D721Med (cell line): Measurements from ENCODE around the gene SEC22A.
"Not testable (repeated sequence)": the region's sequence is repeated elsewhere in the genome, so short reads cannot be mapped to it uniquely, and the experiment has no call there.

Experiments
- DNase-seq: peaks from one replicate; pipeline ENCODE4 v3.0.0; 2011; ENCODE audit warnings: low spot score; ENCODE audit not compliant: insufficient read length
- FAIRE-seq: peaks from 2 replicates; lab custom pipeline; 2011; peaks lifted over from hg19 to GRCh38; lab: Jason Lieb, UNC
- CTCF ChIP-seq: IDR thresholded peaks from 2 replicates; pipeline ENCODE4 v1.5.1; 2012; ENCODE audit warnings: mild to moderate bottlenecking, control low read depth; ENCODE audit not compliant: insufficient read depth; ENCODE audit errors: missing control alignments

SEC22A gene

GRCh38 chr3:123202451-123202850 lies 708 bp downstream of the SEC22A start:
- FAIRE-seq: no peak
- no peak for TF ChIP-seq CTCF
- DNase-seq: no peak

GRCh38 chr3:123218990-123219389 lies 17.2 kb downstream of the SEC22A start:
- FAIRE-seq: no peak
- no peak for DNase-seq
- TF ChIP-seq CTCF: no peak

- FAIRE-seq, DNase-seq: not testable (repeated sequence)
Observed at GRCh38 chr3:123221369-123221768, 19.6 kb downstream of the SEC22A start.

GRCh38 chr3:123225016-123225415 lies 23.3 kb downstream of the SEC22A start:
- no peak for TF ChIP-seq CTCF
- DNase-seq (no peak), FAIRE-seq (no peak)

- DNase-seq (no peak), FAIRE-seq (no peak)
- TF ChIP-seq CTCF: no peak
Observed at GRCh38 chr3:123226549-123226948, 24.8 kb downstream of the SEC22A start.

GRCh38 chr3:123229145-123229544 lies 27.4 kb downstream of the SEC22A start:
- FAIRE-seq (no peak), DNase-seq (no peak)
- no peak for TF ChIP-seq CTCF

- FAIRE-seq (no peak), DNase-seq (no peak)
- no peak for TF ChIP-seq CTCF
Observed at GRCh38 chr3:123236902-123237301, 35.2 kb downstream of the SEC22A start.

- not testable (repeated sequence) for FAIRE-seq, DNase-seq
Observed at GRCh38 chr3:123239186-123239585, 37.4 kb downstream of the SEC22A start.
